Astrocyte (in vitro differentiated cells and primary cell): Measurements from ENCODE around the gene ZNF879.

Experiments
- CTCF ChIP-seq: IDR thresholded peaks from 2 replicates; pipeline ENCODE4 v1.5.1; 2011; ENCODE audit warnings: low read depth, mild to moderate bottlenecking, inconsistent platforms, low read length, moderate library complexity; ENCODE audit not compliant: insufficient read depth
- EZH2 ChIP-seq: IDR thresholded peaks from 2 replicates; pipeline ENCODE4 v1.6.1; 2012; ENCODE audit warnings: mild to moderate bottlenecking, low read length, inconsistent platforms; ENCODE audit not compliant: insufficient read depth

- TF ChIP-seq CTCF (no peak), EZH2 (no peak)
Measured at GRCh38 chr5:179006564-179006963, 17.0 kb upstream of the ZNF879 start.
